Ascending aorta (tissue), 2 donors: Measurements from ENCODE around the gene ZNF665. TPM values are rescaled to one million over a fixed set of nuclear protein-coding genes. Genes with fewer than 3 reads are reported as not detected.
"Not testable (repeated sequence)": the region's sequence is repeated elsewhere in the genome, so short reads cannot be mapped to it uniquely, and the experiment has no call there.

Experiments
- DNase-seq, 2 donors: peaks; one replicate each; pipeline ENCODE4 v3.0.0-alpha.2; 2019; ENCODE audit warnings: low spot score in 2 of 2
- H3K27ac ChIP-seq, 2 donors: fragments of 200-600 bp; sonication (generic); one replicate each; pipeline ENCODE4 v1.5.1; 2016 to 2017; ENCODE audit warnings: mild to moderate bottlenecking in 1 of 2
- H3K27me3 ChIP-seq: fragments of 200-600 bp; sonication (generic); one replicate; pipeline ENCODE4 v1.5.1; 2017
- H3K36me3 ChIP-seq, 2 donors: fragments of 200-600 bp; sonication (generic); one replicate each; pipeline ENCODE4 v1.5.1; 2016
- H3K4me1 ChIP-seq, 2 donors: fragments of 200-600 bp; sonication (generic); one replicate each; pipeline ENCODE4 v1.5.1; 2016 to 2017; ENCODE audit warnings: mild to moderate bottlenecking in 1 of 2
- H3K4me3 ChIP-seq, 2 donors: fragments of 200-600 bp; sonication (generic); one replicate each; pipeline ENCODE4 v1.5.1; 2016 to 2017; ENCODE audit warnings: mild to moderate bottlenecking in 1 of 2
- H3K9me3 ChIP-seq, 2 donors: fragments of 200-600 bp; sonication (generic); one replicate each; pipeline ENCODE4 v1.5.1; 2016
- intact Hi-C: fragments of 100-400 bp; cut with DNase I; formaldehyde crosslinking; loops from one replicate; pipeline ENCODE4 v1.15.1; 2023
- total RNA-seq: library from RNA; depleted of rRNA; stranded (reverse); fragments of >200 nt; gene quantifications from one replicate; pipeline ENCODE4 v1.1.0, GENCODE V29; 2016
- TF ChIP-seq, protein P1 (sequence below), 3 experiments: fragments of 200-600 bp in 2 of 3; fragments of 450-650 bp in 1 of 3; sonication (generic) in 2 of 3; IDR thresholded peaks; one replicate each; pipeline ENCODE4 v1.5.1; 2016 to 2019; ENCODE audit warnings: antibody characterized with exemption in 3 of 3, mild to moderate bottlenecking in 1 of 3, moderate library complexity in 1 of 3

Gene ZNF665
- not detected for total RNA-seq

DNA sequence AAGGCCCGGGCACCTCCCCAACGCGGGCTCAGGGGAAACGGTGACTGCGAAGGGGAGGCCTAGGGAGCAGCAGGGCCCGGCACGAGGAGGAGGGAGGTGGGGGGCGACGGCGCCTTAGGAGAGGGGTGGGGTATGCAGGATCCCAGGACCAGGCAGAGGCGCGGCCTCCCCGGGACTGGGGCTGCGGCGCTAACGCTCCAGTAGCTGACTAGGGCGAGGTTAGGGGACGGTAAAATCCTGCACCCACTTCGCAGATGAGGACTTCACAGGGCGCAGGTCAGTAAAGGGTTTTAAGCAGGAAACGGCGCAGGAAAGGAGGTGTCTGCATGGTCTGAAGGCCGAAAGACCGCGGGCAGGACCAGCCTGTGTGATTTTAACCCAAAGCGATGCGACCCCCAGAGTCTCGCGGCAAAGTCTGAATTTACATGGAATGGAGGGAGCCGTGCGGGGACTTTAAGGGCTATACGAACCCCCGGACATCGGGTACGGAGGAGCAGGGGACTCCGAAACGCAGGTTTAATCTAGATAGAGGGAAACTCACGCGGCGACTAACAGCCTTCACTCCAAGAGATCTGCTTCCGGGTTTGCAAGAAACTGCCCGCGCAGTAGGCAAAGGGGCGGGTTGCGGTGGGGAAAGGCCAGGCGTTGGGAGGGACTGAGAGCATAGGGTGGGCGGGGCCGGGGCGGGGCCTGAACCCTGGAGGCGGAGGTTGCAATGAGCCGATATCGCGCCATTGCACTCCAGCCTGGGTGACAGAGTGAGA lies at the start of gene ZNF665:
ZNF665 (minus strand) TSS at position 588 of the 764 bp plus-strand sequence. CDS start 10,460 bp downstream, outside the sequence.
- no peaks in the 10 kb centered on the region for H3K36me3 ChIP-seq
- peak; percentile 67 to 94 for DNase-seq
- no peaks in the 10 kb centered on the region for H3K27me3 ChIP-seq
- peak within 1 kb of the TSS; percentile 74 to 84 for H3K27ac ChIP-seq
- no peaks in the 10 kb centered on the region for H3K9me3 ChIP-seq
- peak within 1 kb of the TSS; percentile 76 to 89 for H3K4me3 ChIP-seq
- intact Hi-C loops: loop anchor here (1.0 to 10.0 kb wide), 4 partner anchors 34 to 832 kb away; partner anchors contain the start of genes ZNF160, ZNF347 and ZNF761
- H3K4me1 ChIP-seq: peaks cover 0 to 4% of the 10 kb centered on the region in 2 donors
- TF ChIP-seq, protein P1, sequence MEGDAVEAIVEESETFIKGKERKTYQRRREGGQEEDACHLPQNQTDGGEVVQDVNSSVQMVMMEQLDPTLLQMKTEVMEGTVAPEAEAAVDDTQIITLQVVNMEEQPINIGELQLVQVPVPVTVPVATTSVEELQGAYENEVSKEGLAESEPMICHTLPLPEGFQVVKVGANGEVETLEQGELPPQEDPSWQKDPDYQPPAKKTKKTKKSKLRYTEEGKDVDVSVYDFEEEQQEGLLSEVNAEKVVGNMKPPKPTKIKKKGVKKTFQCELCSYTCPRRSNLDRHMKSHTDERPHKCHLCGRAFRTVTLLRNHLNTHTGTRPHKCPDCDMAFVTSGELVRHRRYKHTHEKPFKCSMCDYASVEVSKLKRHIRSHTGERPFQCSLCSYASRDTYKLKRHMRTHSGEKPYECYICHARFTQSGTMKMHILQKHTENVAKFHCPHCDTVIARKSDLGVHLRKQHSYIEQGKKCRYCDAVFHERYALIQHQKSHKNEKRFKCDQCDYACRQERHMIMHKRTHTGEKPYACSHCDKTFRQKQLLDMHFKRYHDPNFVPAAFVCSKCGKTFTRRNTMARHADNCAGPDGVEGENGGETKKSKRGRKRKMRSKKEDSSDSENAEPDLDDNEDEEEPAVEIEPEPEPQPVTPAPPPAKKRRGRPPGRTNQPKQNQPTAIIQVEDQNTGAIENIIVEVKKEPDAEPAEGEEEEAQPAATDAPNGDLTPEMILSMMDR (IDR thresholded peaks at IDR 0.05): no peak

- no peaks in the 10 kb centered on the region for H3K27me3 ChIP-seq
- no peak overlapping the region for H3K27ac ChIP-seq
- no peaks in the 10 kb centered on the region for H3K4me1 ChIP-seq
- TF ChIP-seq, protein P1 (IDR thresholded peaks at IDR 0.05): no peak
- no peak overlapping the region for H3K4me3 ChIP-seq
- no peak for DNase-seq
- intact Hi-C loops: no loop called here
- peaks cover 93 to 100% of the 10 kb centered on the region in 2 donors for H3K9me3 ChIP-seq
- peaks cover 48 to 51% of the 10 kb centered on the region in 2 donors for H3K36me3 ChIP-seq
These were observed 44.1 kb upstream of the ZNF665 start for GRCh38 chr19:53237114-53237777.

DNA sequence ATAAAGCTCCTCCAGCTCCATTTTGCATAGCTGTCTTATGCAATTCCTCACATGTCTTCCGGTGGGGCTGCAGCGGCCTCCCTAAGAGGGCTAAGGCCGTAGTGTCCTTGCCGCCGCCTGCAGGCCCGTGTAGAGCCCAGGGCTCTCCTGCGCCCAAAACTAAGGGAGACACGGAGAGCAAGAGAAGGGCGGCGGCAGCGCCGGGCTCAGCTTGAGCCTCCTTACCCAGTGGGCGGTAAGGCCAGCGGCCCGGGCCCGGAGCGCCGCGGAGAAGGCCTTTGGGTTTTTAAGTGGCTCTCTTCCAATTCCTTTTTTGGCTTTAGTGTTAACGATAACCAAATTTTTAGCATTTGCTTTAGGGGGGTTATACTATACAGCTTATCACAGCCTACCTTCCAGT lies 31.4 kb upstream of the ZNF665 start:
- intact Hi-C loops: no loop called here
- peaks cover 68 to 83% of the 10 kb centered on the region in 2 donors for H3K9me3 ChIP-seq

GRCh38 chr19:53222716-53223115 lies 29.6 kb upstream of the ZNF665 start:
- H3K27me3 ChIP-seq, DNase-seq, H3K36me3 ChIP-seq, intact Hi-C loops, H3K27ac ChIP-seq, H3K4me1 ChIP-seq, H3K4me3 ChIP-seq: not testable (repeated sequence)
- H3K9me3 ChIP-seq: peaks cover 69 to 84% of the 10 kb centered on the region in 2 donors

More for the DNA sequence above, 31.4 kb upstream of the ZNF665 start:
- no peak for DNase-seq
- Histone ChIP-seq H3K36me3 (peaks cover 0 to 4% of the 10 kb centered on the region in 2 donors), H3K27ac (no peak overlapping the region), H3K4me3 (no peak overlapping the region), H3K27me3 (no peaks in the 10 kb centered on the region), H3K4me1 (no peaks in the 10 kb centered on the region)
- TF ChIP-seq, protein P1 (IDR thresholded peaks at IDR 0.05): no peak

DNA sequence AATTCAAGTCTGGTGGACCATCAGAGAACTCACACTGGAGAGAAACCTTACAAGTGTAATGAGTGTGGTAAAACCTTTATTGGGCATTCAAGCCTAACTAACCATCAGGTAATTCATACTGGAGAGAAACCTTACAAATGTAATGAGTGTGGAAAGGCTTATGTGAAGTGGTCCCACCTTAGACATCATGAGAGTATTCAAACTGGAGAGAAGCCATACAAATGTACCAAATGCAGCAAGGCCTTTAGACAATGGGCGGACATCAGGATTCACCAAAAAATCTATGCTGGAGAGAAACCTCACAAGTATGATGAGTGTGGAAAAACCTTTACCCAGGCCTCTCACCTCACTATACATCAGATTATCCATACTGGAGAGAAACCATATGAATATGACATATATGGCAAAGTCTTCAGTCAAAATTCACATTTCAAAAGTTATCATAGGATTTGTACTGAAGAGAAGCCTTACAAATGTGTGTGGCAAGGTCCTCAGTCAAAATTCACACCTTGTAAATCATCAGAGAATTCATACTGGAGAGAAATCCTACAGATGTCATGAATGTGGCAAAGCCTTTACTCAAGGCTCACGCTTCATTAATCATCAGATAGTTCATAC lies 19.7 kb upstream of the ZNF665 start:
- Histone ChIP-seq H3K4me3 (no peak overlapping the region), H3K9me3 (peaks cover 98 to 100% of the 10 kb centered on the region in 2 donors)
- intact Hi-C loops: no loop called here

GRCh38 chr19:53211554-53211953 lies 18.4 kb upstream of the ZNF665 start:
- H3K27me3 ChIP-seq: not testable (repeated sequence)

More for the DNA sequence above, 19.7 kb upstream of the ZNF665 start:
- DNase-seq: no peak
- H3K27ac ChIP-seq: no peak overlapping the region
- peaks cover 31 to 42% of the 10 kb centered on the region in 2 donors for H3K36me3 ChIP-seq
- TF ChIP-seq, protein P1 (IDR thresholded peaks at IDR 0.05): no peak
- H3K27me3 ChIP-seq: no peaks in the 10 kb centered on the region
- H3K4me1 ChIP-seq: no peaks in the 10 kb centered on the region

More at GRCh38 chr19:53211554-53211953, 18.4 kb upstream of the ZNF665 start:
- intact Hi-C loops, H3K4me1 ChIP-seq, H3K27ac ChIP-seq, DNase-seq: not testable (repeated sequence)
- Histone ChIP-seq H3K36me3 (peaks cover 32 to 54% of the 10 kb centered on the region in 2 donors), H3K4me3 (peak overlapping the region in 1 of 2 donors; percentile 13), H3K9me3 (peaks cover 88 to 100% of the 10 kb centered on the region in 2 donors)
